ENCODE measurements around the gene CDH4.

Gene CDH4

GRCh38 chr20:61802721-61803311 lies 550.8 kb downstream of the CDH4 start:
- no peak for DNase-seq

DNA sequence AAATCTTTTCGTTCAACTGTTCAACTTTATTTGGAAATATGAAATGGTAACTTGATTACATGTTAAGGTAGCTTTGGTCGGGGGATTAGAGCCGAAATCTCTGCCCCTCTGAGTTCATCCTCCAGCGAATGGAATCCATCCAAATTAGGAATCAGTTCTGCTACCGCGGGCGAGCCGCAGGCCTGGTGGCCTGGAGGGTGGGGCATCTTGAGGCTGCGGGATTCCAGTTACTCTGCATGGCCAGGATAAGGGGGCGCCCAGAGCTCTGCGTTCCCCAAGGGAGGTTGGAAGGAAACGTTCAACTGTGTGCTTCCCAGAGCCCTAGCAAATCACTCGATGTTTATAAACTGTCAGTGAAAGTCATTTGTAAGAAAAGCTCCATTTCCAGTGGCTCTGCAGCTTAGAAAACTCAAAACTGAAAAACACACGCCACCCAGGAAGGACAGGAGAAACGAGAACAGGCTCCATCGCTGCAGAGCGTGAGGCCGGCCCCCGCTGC lies 551.4 kb downstream of the CDH4 start:
- DNase-seq = no peak

GRCh38 chr20:61803915-61804751 lies 552.1 kb downstream of the CDH4 start:
- DNase-seq = peak; percentile 4

GRCh38 chr20:61804752-61805295 lies 552.8 kb downstream of the CDH4 start:
- no peak for DNase-seq

DNA sequence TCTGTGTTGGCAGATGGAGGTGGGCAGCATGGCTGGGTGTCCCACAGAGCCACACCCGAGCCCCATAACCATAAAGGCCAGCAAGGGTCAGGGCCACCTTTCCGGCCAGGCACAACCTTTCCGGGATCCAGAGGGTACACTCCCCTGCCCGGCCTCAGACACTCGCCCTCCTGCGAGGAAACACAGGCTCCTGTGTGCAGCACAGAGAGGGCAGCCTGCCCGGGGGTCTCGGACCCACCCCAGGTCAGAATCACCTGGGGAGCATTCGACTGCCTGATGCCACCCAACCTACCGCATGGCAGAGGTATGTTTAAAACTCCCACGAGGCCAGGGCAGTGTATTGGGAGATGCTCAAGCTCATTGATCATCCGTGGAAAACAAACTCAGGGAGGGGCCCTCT lies 553.3 kb downstream of the CDH4 start:
- no peak for DNase-seq

DNA sequence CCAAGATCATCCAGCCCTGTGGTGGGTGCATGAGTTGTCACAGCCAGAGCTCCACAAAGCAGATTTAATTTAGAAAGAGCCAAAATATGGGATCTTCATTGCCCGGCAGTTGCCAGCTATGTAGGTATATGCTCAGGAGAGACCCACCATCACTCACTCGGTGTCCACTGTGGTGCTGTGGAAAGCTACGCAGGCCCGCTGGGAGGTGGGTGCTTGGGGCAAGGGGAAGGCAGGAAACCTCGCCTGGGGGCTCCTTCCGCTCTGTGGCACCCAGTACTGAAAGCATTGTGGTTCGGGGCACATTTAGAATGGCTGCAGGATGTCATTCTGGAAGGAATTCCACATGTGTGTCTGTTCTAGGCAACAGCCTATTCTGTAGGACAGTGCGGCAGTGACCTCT lies 553.7 kb downstream of the CDH4 start:
- DNase-seq = no peak

DNA sequence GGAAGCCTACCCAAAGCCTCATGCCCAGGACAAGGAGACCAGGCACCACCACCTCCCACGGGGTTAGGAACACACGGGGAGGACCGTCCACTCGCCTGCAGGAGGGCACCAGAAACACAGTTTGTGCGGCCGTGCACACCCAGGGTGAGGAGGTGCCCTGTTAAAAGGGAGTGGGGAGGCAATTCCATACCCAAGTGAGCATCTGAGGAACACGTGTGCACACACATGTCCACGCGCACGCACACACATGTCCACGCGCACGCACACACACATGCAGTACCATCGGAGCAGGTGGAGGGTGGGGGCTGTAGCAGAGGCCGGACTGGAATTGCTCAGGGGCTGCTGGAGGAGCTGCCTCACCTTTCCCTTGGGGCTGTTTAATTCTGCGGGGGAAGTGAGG lies 554.3 kb downstream of the CDH4 start:
- DNase-seq = no peak

DNA sequence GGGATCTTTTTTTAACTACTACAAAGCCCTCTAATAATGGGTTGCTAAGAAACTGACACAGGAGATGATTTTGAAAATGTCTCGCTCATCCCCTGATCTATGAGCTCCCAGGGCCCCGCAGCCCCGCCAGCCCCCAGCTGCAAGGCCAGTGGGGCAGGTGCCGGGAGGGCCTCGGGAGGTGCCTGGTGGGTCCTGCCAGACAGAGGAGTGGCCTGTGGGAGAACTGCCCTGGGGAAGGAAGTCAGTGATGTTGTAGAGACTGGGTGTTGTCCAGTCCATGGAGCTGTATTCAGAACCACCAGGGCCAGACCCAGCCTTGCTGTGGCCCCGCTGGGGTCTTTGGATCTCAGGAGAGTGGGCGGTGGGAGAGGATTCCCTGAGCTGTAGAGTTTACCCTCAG lies 554.9 kb downstream of the CDH4 start:
- no peak for DNase-seq

DNA sequence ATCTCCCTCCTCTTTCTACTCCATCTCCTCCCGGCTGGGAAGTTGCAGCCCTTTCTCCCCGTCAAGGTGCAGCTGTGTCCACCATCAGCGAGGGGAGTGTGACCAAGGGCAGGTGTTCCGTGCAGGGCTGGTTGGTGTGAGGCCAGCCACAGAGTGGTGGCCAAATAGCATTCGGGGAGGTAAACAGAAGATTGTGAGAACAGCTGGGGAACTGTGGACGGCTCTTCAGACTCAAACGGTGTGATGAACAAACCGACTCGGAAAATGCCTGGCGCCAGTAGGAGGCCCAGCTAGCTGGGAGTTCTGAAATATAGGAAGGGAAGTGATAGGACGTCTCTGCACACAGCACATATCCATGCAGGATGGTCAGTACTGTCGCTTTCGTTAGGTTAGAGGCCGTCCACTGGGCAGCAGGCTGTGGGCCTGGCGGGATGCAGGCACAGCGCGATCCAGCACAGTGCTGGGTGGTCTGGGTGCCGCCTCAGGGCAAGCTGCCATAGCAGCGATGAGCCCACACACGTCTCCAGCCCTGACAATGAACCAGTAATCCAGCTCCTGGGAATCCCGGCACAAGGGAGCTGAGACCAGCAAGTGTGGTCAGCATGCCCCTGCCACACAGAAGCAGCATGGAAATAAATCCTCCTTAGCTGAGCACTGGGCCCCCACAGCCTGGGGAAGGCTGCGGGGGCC lies 555.6 kb downstream of the CDH4 start:
- no peak for DNase-seq

DNA sequence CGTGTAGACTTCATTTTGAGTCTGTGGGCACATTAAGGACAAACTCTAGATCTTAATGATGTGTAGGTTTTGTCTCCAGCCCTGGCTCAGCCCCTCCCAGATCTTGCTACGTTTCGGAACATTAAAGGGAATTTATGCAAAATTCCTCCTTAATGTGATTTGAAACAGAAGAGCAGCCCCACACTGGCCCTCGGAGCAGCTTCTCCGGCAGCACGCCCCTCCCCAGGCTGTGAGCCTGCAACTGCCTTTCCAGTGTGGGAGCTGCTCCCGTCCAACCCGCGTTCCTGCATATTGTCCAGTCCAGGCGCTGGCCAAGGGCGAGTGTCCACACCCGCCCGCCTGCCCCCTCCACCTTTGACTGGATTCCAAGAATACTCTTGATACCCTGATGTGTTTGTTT lies 556.4 kb downstream of the CDH4 start:
- DNase-seq = no peak

DNA sequence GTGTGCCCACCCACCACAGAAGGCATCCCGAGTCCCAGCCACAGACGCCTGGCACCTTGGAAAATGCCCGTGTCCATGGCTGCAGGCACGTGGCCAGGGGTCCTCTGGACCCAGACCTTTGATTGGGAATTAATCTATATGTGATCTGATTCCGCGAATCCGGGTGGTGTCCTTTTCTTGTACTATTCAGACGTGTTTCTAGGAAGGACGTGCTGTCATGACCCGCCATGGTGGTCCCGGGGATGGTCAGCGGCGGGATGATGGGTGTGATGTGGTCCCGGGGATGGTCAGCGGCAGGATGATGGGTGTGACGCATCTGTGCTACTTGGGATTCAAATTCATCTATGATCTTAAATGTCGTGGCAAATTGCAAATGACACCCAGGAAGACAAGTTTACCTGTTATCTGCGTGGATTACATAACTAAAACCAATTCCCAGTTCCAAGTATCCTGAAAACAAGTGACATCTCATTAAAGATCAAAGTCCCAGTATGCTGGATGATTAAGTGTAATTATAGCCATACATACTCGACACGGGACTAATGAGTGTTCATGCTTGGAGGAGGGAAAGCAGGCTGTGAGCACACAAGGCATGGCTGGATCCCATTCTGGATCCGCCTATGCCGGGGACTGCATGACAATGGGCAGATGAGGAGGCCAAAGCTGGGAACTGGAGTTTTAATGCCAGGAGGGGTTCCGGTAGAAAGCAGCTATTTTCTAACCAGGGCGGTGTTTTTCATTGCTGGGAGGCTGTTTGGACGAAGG lies 557.1 kb downstream of the CDH4 start:
- DNase-seq = no peak

- DNase-seq = no peak
Observed at GRCh38 chr20:61810066-61810737, 558.1 kb downstream of the CDH4 start.

- DNase-seq = no peak
Observed at GRCh38 chr20:61810738-61811135, 558.7 kb downstream of the CDH4 start.

DNA sequence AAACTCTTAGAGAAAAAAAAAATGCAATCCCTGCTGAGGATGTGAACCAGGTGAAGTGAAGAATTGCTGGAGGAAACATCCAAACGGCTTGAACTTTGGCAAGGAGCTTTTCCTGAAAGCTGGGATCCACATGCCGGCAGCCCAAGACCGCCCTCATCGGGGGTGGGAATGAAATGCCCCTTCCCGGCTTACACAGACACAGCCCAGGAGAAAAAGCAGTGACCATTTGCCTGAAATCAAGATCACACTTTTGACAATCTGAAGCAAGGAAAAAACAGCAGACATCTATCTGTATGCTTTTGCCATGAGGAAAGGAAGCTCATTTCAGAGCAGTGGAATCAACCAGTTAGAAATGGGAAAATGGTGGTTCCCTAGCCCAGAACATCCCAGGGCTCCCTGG lies 559.1 kb downstream of the CDH4 start:
- no peak for DNase-seq

DNA sequence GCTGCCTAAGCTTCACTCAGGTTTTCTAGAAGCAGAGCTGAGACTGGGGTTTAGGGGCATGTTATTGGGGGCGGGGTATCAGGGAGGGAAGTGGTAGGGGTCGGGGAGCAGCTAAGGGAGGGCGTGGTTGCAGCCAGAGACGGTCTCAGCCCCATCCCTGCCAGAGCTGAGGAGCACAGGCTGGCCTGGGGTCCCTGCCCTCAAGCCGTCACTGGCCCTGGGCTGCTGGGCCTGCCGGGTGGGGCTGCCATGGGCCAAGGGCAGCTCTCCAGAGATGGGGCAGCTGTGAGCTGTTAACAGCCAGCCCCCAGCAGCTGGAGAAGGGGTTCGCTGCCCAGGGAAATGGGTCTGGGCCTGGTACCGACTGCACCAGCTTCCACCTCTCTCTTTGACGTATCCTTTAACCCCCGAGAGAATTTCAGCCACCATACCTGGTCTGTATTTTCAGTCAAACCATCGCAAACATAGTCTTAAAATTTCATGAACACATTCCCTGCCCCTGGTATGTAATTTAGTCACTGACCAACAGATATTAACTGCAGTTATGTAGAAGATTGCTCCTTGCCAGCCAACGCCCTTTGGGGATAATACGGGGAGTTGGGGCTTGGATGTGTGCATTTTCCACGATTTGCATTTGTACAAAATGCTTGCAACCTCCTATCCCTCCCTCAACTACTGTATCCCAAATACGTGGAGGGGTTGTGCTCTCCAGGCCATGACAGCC lies 560.2 kb downstream of the CDH4 start:
- no peak for DNase-seq

DNA sequence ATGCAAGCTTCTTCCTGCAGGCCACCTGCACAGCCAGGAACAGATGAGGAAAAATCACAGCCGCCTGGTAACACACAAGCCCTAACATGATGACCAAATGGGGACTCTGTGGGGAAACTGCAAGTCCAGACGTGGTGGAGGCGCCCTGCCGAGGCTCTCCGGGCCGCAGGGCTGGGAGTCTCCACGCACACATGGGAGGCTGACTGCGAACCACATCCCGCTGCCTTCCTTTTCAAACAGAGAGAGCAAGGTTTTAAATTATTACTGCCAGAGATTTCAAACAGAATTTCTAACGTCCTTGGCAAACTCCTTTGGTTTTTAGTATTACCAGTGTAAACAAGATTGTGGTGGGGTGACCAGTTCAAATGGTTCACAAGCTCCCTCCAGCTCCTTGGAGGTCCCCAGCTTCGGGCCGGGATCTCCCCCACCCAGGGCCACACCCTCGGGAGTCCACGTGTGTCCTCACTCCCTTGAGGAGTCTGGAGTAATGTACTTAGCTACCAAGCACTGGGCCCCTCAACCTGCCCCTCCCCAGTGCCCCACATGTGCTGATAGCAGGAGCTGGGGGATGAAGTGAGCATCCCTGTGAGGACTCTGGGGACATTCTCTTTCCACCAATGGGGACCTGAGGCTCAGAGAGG lies 560.9 kb downstream of the CDH4 start:
- DNase-seq = no peak

DNA sequence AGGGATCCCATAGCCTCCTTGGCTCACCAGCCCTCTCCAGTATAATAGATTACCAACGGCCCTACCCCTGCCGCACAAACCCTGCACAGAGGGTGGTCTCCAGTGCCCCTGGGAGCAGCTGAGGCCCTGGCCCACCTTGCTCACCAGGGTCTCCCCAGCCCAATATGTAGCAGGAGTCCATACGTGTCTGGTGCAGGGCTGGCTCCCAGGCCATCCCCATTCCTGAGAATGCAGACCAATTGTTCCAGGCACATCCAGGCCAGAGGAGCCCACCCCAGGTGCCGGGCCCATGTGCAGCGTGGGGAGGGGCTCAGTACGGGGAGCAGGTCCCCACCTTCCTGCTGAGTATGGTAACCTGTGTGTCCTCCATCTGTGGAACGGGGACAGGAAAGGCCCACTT lies 561.7 kb downstream of the CDH4 start:
- DNase-seq = no peak

GRCh38 chr20:61814244-61814643 lies 562.2 kb downstream of the CDH4 start:
- no peak for DNase-seq

DNA sequence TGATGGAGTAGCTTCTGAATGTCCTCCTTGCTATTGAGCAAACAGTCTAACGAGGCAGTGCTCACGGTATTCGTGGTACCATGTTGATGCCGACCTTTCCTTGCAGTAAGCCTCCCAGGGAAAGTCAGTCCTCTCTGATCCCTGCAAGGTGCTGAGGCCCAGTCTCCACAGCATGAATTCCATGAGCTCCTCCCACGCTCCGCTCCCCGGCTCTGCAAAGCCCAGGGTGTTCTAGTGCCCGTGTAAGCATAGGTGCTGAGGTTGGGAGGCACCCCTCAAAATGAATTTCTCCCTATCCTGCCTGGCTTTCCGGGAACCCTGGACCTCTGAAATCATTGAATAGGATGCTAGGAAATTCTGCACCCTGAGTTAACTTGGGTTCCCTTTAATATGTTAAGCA lies 562.7 kb downstream of the CDH4 start:
- DNase-seq = no peak

DNA sequence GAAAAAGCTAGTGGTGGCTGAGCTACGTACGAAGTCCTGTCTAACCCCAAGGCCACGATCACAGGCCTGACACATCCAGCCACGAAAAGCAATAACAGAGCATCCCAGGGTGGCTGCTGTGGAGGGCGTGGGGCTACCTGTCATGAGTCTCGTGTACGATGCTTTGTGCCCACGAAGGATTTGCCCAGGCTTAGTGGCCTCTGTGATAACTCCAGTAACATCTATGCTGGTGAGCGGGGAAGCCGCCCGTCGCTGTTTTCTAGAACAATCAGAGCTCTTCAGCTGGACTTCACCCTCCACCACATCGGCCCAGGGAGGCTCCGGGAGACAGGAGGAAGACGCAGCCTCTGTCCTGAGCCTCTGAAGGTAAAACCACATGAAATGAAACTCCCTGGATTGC lies 563.1 kb downstream of the CDH4 start:
- DNase-seq = no peak

DNA sequence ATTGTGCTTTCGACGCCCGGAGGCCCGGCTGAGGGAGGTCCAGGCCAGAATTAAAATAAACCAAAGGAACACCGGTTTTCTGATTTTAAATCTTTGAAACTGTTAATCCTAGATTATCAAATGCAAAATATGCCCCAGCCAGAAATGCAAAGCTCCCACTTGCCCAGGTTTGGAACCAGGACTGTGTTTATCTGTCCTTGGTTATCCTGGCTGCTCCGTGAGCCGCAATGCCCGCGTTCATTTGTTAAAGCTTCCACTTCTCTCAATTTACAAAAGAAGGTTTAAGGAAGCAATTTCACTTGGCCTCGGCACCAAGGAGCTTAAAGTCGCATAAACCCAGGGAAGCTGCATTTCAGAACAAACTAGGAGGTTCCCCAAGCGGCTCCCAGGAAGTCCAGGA lies 563.6 kb downstream of the CDH4 start:
- DNase-seq = no peak
